ENCODE data around the gene POLK. TPM values are rescaled to one million over a fixed set of nuclear protein-coding genes. Genes with fewer than 3 reads are reported as not detected.
"Not testable (repeated sequence)": the region's sequence is repeated elsewhere in the genome, so short reads cannot be mapped to it uniquely, and the experiment has no call there.

Gene POLK
- total and polyA plus RNA-seq, 8 donors: 3.7 to 145 (median 21.2) TPM

DNA sequence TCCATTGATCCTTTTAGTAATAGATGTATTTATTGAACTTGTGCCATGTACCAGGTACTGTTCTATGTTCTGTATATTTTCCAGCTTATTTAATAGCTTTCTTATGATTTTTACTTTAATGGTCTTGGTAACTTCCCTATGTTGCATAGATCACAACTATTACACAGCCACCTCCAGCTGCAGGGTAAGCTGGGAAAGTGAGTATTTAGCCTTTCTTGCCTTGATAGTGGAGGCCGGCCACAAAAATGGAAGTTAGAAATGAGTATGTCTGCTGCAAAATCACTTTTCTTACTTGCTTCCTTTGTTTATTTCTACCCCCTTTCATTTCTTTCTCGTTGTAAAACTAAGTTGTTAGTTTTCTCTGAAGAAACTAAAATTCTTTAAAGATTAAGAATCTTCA, 56.5 kb downstream of the POLK start:
- no peak for DNase-seq
- H3K36me3 ChIP-seq: peaks cover 0 to 16% (median 8%) of the 10 kb centered on the region in 4 donors
- intact Hi-C loops (cut with DNase I; ENCODE audit: low total_unique reads): no loop called here
- H3K27me3 ChIP-seq: no peaks in the 10 kb centered on the region
- no peak overlapping the region for H3K27ac ChIP-seq
- peaks cover 0 to 12% (median 6%) of the 10 kb centered on the region in 4 donors for H3K9me3 ChIP-seq
- peaks cover 6 to 47% (median 20%) of the 10 kb centered on the region in 4 donors for H3K4me1 ChIP-seq
- no peak overlapping the region for H3K4me3 ChIP-seq
- 67 to 83% (median 80%) methylated on average over 2 of the region's 2 CpGs for WGBS, 5 donors
- TF ChIP-seq POLR2AphosphoS5 (IDR thresholded peaks at IDR 0.05): no peak
- no peak for TF ChIP-seq EP300 (IDR thresholded peaks at IDR 0.05)
- no peak for TF ChIP-seq POLR2A (IDR thresholded peaks at IDR 0.05)
- TF ChIP-seq CTCF (IDR thresholded peaks at IDR 0.05): no peak

GRCh38 chr5:75571547-75571946, 59.9 kb downstream of the POLK start:
- no peak overlapping the region for H3K27ac ChIP-seq
- peaks cover 0 to 42% (median 18%) of the 10 kb centered on the region in 4 donors for H3K4me1 ChIP-seq
- H3K4me3 ChIP-seq: no peak overlapping the region
- peaks cover 0 to 11% (median 8%) of the 10 kb centered on the region in 4 donors for H3K36me3 ChIP-seq
- H3K27me3 ChIP-seq: no peaks in the 10 kb centered on the region
- no peaks in the 10 kb centered on the region for H3K9me3 ChIP-seq
- no peak for DNase-seq
- WGBS, 5 donors: 45 to 59% (median 52%) methylated on average over 2 of the region's 2 CpGs
- intact Hi-C loops (cut with DNase I; ENCODE audit: low total_unique reads): no loop called here
- TF ChIP-seq POLR2A (IDR thresholded peaks at IDR 0.05) (no peak), CTCF (IDR thresholded peaks at IDR 0.05) (no peak), POLR2AphosphoS5 (IDR thresholded peaks at IDR 0.05) (no peak), EP300 (IDR thresholded peaks at IDR 0.05) (no peak)

DNA sequence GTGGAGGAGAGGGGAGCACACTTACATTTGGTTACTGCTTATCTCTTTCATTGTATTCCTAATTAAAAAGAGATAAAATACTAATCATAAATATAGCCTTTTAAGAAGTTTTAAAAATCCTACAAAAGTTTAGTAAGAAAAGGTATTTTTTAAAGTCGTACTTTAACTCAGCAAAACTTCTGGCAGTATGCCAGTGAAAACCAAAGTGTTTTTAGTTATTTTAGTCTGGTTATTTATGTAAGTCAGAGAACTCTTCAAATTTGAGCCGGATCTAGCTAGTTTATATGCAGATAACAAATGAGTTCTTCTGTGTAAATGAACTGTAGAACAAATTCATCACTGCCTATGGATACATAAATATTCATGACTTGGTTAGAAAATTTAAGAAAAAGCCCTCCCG, 63.1 kb downstream of the POLK start:
- WGBS, 5 donors: 51 to 69% (median 66%) methylated on average over 3 of the region's 3 CpGs
- Histone ChIP-seq H3K4me3 (no peak overlapping the region), H3K4me1 (peaks cover 0 to 25% (median 8%) of the 10 kb centered on the region in 4 donors), H3K9me3 (no peaks in the 10 kb centered on the region), H3K36me3 (peaks cover 5 to 36% (median 32%) of the 10 kb centered on the region in 4 donors), H3K27me3 (no peaks in the 10 kb centered on the region), H3K27ac (no peak overlapping the region)
- no peak for TF ChIP-seq CTCF (IDR thresholded peaks at IDR 0.05)
- DNase-seq: peak in 1 of 2 donors; percentile 33
- intact Hi-C loops (cut with DNase I; ENCODE audit: low total_unique reads): no loop called here

- H3K4me1 ChIP-seq; H3K27ac ChIP-seq; H3K4me3 ChIP-seq; DNase-seq; H3K27me3 ChIP-seq; intact Hi-C loops (cut with DNase I; ENCODE audit: low total_unique reads); H3K9me3 ChIP-seq: not testable (repeated sequence)
- H3K36me3 ChIP-seq: peaks cover 5 to 57% (median 53%) of the 10 kb centered on the region in 4 donors
- 85 to 90% (median 86%) methylated on average over 8 of the region's 8 CpGs for WGBS, 5 donors
Observed at GRCh38 chr5:75578280-75578679, 66.6 kb downstream of the POLK start.

DNA sequence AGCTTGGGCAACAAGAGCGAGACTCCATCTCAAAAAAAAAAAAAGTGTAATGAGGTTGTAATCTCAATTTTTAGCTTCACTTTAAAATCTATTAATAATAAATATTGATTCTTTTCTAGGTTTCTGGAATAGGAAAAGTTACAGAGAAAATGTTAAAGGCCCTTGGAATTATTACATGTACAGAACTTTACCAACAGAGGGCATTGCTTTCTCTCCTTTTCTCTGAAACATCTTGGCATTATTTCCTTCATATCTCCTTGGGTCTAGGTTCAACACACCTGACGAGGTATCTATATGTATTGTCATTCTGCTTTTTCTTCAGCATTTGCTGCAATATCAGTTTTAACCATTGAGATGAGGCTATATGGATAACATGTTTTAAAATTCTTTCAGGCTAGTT, 73.0 kb downstream of the POLK start:
- no peak for DNase-seq

More for the DNA sequence above, 73.0 kb downstream of the POLK start:
- intact Hi-C loops (cut with DNase I; ENCODE audit: low total_unique reads): no loop called here
- H3K4me1 ChIP-seq: no peaks in the 10 kb centered on the region
- H3K27me3 ChIP-seq: no peaks in the 10 kb centered on the region
- peak in 1 of 7 experiments; percentile 4 for TF ChIP-seq CTCF (IDR thresholded peaks at IDR 0.05)
- TF ChIP-seq POLR2AphosphoS5 (IDR thresholded peaks at IDR 0.05): no peak
- no peaks in the 10 kb centered on the region for H3K9me3 ChIP-seq
- 68 to 84% (median 71%) methylated on average over 2 of the region's 2 CpGs for WGBS, 5 donors
- H3K27ac ChIP-seq: no peak overlapping the region
- H3K4me3 ChIP-seq: no peak overlapping the region
- H3K36me3 ChIP-seq: peaks cover 0 to 65% (median 57%) of the 10 kb centered on the region in 4 donors
